NCI-H128 (cell line): ENCODE data around the gene TAAR9.

Experiments used
- DNase-seq: peaks from one replicate; lab custom pipeline; 2025; ENCODE audit not compliant: unreplicated experiment; lab: John Stamatoyannopoulos, UW

Gene TAAR9, protein sequence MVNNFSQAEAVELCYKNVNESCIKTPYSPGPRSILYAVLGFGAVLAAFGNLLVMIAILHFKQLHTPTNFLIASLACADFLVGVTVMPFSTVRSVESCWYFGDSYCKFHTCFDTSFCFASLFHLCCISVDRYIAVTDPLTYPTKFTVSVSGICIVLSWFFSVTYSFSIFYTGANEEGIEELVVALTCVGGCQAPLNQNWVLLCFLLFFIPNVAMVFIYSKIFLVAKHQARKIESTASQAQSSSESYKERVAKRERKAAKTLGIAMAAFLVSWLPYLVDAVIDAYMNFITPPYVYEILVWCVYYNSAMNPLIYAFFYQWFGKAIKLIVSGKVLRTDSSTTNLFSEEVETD

GRCh38 chr6:132537977-132538376 lies at the start of gene TAAR9:
Gene TAAR9, plus strand, starts transcription at chr6:132538277. Its CDS starts 13 bp downstream, at chr6:132538290.
- no peak for DNase-seq

DNA sequence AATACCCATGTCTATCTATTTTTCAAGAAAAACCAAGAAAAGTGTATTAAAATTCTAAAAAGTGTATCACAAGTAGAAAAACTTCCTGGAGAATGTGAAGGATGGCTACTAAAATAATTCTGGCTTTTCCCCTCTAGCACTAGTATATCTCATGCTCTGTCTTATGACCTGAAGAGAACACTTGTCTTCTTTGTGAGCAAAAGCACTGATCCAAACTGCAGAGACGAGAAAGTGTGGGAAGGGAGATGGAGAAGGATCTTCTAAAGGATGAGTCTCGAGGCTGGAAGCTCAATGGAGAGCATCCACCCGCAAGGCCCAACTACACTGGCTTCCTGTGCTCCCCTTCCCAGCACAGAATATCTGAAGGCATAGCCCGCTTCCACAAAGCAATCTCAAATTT lies 48.7 kb upstream of the TAAR9 start:
- DNase-seq = no peak

GRCh38 chr6:132490024-132490423 lies 48.1 kb upstream of the TAAR9 start:
- DNase-seq = no peak

DNA sequence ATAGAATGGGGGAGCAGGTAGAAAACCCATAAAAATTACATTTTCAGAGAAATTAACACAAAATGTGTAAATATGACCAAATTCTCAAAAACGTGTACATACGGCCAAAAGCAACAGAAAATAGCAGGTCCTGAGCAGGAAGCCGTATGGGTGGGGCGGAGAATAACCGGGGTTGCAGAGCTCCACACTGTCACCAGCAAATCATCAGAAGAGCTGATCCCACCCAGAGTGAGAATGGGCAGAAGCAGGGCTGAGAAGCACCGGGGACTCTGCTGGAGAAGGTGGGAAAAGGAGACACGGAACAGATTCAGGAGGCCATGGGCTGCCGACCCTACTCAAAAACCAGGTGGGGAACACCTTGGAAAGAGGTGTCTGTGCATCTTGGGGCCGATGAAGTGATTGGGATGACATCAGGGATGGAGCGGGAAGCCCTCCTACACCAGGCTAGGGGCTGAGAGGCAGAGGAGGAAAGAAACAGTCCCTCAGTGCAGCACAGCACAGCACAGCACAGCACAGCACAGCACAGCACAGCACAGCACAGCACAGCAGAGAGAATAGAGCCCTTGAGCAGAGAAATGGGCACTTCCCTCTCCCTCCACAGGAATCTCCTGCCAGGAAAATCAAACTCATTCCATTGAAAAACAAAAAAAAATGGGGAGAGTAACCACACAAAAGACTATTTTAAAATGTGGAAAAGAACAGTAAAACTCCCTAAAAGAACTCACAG lies 47.4 kb upstream of the TAAR9 start:
- no peak for DNase-seq

DNA sequence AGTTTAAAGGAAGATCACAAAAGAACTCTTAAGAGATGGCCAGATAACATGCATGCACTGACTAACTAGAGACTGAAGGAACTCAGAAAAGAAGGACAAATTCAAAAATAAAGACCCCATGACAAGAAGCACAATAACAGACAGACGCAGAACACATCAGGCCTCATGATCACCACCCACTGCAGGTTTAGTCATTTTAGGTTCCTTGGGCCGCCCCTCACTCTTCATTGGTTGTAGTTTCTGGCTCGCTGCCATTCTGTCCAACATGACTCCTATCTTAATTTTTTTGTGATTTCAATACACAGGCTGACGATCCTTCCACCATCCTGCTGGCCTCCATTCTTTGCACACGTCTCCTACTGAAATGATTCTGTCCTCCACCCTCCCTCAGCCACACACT lies 46.8 kb upstream of the TAAR9 start:
- no peak for DNase-seq

GRCh38 chr6:132491881-132492280 lies 46.2 kb upstream of the TAAR9 start:
- no peak for DNase-seq

DNA sequence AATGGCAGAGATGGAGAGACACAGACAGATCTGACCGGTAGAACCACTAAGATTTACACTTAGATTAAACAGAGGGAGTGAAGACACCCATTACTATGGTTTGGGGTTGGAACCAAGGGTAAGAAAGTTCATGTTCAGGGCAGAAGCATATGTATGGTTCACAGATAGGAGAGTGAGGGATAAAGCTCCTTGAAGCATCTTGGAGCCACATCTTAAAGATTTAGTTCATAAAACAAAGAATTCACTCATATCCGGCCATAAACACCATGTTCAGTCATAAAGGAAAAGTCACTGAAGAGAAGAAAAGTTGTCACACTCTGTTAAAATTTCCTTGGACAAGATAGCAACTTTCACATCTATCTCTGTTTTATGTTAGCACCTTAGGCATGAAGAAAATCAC lies 43.1 kb upstream of the TAAR9 start:
- DNase-seq = no peak

DNA sequence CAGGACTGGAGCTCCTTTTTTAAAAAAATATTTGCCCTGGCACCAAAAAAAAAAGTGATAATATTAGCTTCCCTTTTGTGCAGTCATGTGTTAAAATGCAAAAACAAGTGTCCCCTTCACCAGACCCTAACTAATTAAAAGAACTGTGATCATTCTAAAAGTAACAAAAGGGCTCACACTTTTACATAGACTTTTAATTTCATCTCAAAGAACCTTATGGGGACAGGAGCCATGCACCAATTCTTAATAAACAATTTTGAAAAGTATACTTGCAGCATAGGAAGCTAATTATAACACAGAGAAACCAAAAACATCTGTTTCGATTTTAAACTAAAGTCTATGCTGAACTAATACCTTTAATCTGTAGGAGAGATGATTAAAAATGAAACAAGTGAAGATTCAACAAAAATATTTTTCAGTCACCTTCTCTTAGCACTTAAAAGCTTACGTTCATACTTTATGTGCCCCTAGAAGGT lies 42.4 kb upstream of the TAAR9 start:
- DNase-seq = no peak

- no peak for DNase-seq
Observed at GRCh38 chr6:132496519-132497180, 41.4 kb upstream of the TAAR9 start.

DNA sequence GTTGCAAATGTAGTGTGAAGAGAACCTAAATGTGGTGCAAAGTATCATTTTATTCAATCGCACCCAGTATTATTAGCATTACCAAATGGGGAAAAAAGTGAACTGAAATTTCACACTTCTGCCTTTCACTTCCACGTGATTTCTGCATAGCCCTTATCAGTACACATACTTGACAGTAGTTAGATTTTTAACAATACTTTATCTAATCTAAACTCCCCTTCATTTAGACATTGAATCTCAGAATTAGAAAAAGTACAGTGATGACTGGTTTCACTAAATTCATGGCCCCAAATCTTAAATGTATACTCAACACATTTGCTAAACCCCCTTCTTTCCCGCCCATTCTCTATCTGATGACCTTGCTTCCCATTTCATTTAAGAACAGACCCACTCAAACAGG lies 39.4 kb upstream of the TAAR9 start:
- no peak for DNase-seq

DNA sequence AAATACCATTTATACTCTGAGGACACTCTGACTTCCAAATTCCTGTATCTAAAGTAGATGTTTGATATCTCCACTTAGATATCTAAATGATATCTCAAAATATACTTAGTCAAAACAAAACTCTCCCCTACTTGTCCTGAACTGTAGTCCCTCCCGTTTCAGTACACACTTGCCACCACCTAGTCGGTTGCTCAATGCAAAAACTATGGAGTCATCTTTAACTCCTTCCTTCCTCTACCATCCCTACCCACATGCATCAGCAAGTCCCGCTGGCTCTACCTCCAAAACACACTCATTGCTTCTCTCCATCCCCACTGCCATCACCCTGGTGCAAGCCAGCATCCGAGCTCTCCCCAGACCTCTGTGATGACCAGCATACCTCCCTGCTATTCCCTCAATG lies 38.3 kb upstream of the TAAR9 start:
- DNase-seq = no peak

DNA sequence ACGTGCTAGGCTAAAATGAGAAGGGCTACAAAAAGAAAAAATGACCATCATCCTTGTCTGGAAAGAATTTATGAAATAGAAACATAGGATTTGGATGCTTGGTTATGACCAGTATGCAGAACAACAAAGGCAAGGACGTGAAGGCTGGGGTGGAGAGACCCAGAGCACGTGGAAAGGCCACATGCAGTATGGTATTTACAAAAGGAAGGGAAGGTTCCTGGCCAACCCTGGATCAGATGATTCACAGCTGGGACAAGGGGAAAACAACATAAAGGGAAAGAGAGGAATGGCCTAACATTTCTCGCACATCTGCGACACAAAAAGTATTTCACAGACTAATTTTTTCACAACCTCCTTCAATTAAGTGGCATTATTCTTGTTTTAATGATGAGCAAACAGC lies 33.3 kb upstream of the TAAR9 start:
- no peak for DNase-seq

- no peak for DNase-seq
Observed at GRCh38 chr6:132505158-132505557, 32.9 kb upstream of the TAAR9 start.

DNA sequence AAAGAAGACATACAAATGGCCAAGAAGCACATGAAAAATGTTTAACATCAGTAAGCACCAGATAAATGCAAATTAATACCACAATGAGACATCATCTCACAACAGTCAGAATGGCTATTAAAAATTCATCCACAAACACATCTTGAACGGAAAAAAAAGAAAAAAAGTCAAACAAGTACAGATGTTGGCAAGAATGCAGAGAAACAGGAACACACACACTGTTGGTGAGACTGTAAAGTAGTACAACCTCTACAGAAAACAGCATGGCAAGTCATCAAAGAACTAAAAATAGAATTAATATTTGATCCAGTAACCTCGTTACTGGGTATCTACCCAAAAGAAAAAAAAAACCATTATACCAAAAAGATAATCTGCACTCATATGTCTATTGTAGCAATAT lies 31.6 kb upstream of the TAAR9 start:
- no peak for DNase-seq

- DNase-seq = no peak
Observed at GRCh38 chr6:132506869-132507808, 30.9 kb upstream of the TAAR9 start.

DNA sequence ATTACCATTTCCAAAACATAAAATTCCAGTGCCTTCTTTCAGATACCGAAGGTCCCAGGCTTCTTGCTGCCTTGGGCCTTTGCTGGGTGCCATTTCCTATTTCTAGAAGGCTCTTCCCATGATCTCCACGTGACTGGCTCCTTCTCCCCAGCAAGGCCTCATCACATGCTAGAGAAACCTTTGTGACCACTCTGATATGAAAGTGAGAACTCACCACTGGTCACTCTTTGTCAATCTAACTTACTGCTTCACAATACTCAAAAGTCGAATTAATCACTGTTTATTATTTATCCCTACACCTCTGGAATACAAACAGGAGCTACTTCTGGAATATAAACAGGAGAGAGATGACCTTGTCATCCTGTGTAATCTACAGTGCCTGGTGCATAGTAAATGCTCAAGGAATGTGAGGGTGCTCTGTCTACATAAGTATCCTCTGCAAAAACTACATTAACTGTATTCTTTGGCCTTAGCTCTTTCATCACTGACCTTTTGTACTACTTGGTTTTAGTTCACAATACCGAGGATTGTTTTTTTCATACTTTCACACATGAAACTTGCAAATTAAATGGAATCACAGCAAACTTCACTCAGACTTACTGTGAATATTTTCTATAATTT lies 26.8 kb upstream of the TAAR9 start:
- no peak for DNase-seq

- DNase-seq = no peak
Observed at GRCh38 chr6:132511831-132512220, 26.3 kb upstream of the TAAR9 start.

- no peak for DNase-seq
Observed at GRCh38 chr6:132512342-132512637, 25.8 kb upstream of the TAAR9 start.

- peak; percentile 65 for DNase-seq
Observed at GRCh38 chr6:132512638-132513632, 25.1 kb upstream of the TAAR9 start, which contains the start of gene STX7. Gene STX7, minus strand, starts transcription at chr6:132513116. Its CDS starts 9,586 bp downstream, at chr6:132503530.
